ENCODE results near the gene ERBIN.
A peak's percentile ranks its signal among the peaks of the same experiment; 100 is the strongest.
"Not testable (repeated sequence)": the region's sequence is repeated elsewhere in the genome, so short reads cannot be mapped to it uniquely, and the experiment has no call there.

Gene ERBIN

DNA sequence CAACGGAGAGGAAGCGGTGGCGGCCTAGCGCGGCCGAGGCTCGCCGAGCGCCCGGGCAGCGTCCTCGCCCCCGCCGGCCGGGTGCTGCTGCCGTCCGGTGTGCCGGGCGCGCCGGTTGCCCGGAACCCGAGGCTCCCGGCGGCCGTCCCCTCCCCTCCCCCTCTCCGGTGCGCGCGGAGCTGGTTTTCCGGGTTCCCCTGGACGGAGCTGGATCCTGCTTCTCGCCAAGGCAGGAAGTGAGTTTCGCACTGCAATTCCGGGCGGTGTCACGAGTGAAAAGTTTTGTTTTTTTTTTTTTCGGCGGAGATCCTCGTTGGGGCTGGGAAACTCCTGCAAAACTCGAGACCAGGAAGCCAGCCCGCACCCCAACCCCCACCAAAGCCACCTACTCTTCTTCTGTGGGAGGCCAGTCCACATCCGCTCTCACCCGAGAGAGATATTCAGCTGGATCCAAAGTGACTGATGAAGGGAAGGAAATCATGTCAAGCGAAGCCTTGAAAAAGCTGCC is at the start of gene ERBIN:
TSS of gene ERBIN (plus strand) at position 300 of the 508 bp plus-strand sequence. CDS start 66,144 bp downstream, outside the sequence.
- DNase-seq (ENCODE audit: low read depth): peak; percentile 47

GRCh38 chr5:65876970-65877369 is 49.4 kb upstream of the ERBIN start:
- no peak for DNase-seq (ENCODE audit: low read depth)

GRCh38 chr5:65879668-65880256 is 46.6 kb upstream of the ERBIN start:
- peak; percentile 4 for DNase-seq (ENCODE audit: low read depth)

- no peak for DNase-seq (ENCODE audit: low read depth)
Measured at GRCh38 chr5:65880496-65881072, 45.8 kb upstream of the ERBIN start.

DNA sequence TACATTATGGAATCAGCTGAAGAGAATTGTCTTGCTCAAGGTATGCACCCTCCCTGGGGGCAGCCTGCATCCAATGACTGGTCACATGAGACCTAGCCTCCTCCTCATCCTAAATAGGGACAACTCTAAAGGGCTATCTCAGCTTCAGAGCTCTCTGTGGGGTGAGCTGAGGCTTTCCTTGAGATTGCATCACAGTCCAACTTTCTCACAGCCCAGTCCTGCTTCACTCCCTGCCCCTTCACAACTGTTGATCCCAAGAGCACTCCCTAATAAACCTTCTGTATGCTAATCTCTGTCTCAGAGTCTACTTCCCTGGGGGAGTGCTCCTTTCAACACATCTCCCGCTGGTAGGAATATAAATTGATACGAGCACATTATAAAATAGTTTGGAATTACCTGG is 44.1 kb upstream of the ERBIN start:
- DNase-seq (ENCODE audit: low read depth): no peak

GRCh38 chr5:65883461-65883860 is 42.9 kb upstream of the ERBIN start:
- no peak for DNase-seq (ENCODE audit: low read depth)

GRCh38 chr5:65886387-65886786 is 40.0 kb upstream of the ERBIN start:
- no peak for DNase-seq (ENCODE audit: low read depth)

GRCh38 chr5:65892024-65892423 is 34.4 kb upstream of the ERBIN start:
- not testable (repeated sequence) for DNase-seq (ENCODE audit: low read depth)

GRCh38 chr5:65892801-65893200 is 33.6 kb upstream of the ERBIN start:
- DNase-seq (ENCODE audit: low read depth): no peak

DNA sequence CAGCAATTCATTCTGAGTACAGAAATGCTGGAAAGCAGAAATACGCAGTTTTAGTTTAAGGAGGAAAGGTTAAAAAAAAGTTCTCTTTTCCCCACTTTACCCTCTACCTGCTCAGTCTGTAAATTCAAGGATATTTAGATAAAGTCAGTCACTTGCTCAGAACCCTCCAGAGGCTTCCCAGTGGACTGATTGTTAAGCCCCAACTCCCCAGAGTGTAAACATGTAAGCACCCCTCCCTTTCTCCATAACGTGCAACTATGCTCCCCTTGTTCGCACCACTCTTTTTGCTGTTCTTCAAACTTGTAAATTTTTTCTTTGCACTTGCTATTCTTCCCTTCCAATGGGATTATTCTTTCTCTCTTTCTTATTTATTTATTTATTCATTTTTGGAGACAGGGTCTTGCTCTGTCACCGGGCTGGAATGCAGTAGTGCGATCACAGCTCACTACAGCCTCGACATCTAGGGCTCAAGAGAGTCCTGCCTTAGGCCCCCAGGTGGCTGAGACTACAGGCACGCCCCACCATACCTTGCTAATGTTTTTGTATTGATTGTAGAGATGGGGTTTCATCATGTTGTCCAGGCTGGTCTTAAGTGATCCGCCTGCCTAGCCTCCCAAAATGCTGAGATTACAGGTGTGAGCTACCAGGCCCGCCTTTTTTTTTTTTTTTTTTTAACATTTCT is 32.5 kb upstream of the ERBIN start:
- DNase-seq (ENCODE audit: low read depth): no peak

DNA sequence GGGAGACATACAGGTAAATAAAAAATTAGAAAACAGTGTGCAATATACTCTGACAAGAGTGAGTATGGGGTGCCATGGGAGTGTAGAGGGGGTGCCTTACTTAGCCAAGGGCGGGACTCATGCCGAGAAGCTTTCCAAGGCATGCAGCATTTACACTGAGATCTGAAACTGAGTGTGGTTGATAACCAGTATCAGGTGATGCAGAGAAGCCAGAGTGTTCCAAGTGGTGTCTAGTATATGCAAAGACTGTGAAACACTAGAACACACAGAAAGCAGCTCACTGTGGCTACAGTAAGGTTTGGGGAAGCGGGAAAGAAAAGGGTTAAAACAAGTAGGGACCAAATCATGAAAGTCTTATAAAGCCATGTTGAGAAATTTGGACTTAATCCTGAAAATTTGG is 30.5 kb upstream of the ERBIN start:
- no peak for DNase-seq (ENCODE audit: low read depth)

GRCh38 chr5:65900746-65901145 is 25.6 kb upstream of the ERBIN start:
- DNase-seq (ENCODE audit: low read depth): no peak

- DNase-seq (ENCODE audit: low read depth): no peak
Measured at GRCh38 chr5:65902104-65902503, 24.3 kb upstream of the ERBIN start.

GRCh38 chr5:65903581-65903980 is 22.8 kb upstream of the ERBIN start:
- DNase-seq (ENCODE audit: low read depth): no peak

- no peak for DNase-seq (ENCODE audit: low read depth)
Measured at GRCh38 chr5:65906256-65906655, 20.1 kb upstream of the ERBIN start.

GRCh38 chr5:65907135-65907534 is 19.2 kb upstream of the ERBIN start:
- no peak for DNase-seq (ENCODE audit: low read depth)

DNA sequence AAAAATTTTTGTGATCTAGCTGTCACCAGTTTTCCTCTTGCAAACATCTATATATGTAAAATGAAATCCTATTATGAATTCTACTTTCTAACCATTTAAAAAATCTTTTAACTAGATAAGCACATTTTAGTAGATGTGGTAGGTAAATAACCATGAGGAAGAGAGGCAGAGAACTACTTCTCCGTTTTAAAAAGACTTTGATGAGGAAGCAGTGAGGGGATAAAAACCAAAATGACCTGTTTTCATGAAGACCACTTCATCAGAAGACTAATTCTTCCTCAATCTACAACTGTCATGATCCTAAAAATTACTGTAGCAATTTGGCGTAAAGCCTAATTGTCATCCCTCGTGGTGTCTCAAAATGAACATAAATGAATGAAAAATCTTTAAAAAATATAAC is 15.7 kb upstream of the ERBIN start:
- no peak for DNase-seq (ENCODE audit: low read depth)

- DNase-seq (ENCODE audit: low read depth): no peak
Measured at GRCh38 chr5:65912311-65912710, 14.1 kb upstream of the ERBIN start.

GRCh38 chr5:65913519-65913918 is 12.9 kb upstream of the ERBIN start:
- no peak for DNase-seq (ENCODE audit: low read depth)

- DNase-seq (ENCODE audit: low read depth): no peak
Measured at GRCh38 chr5:65914641-65915196, 11.7 kb upstream of the ERBIN start.

- DNase-seq (ENCODE audit: low read depth): not testable (repeated sequence)
Measured at GRCh38 chr5:65915661-65916060, 10.7 kb upstream of the ERBIN start.

GRCh38 chr5:65916066-65916465 is 10.3 kb upstream of the ERBIN start:
- no peak for DNase-seq (ENCODE audit: low read depth)

- no peak for DNase-seq (ENCODE audit: low read depth)
Measured at GRCh38 chr5:65916636-65917035, 9.7 kb upstream of the ERBIN start.

Data from activated T-cell treated with anti-CD3 and anti-CD28 coated beads for 48 hours (primary cell).